ENCODE results near the gene ATG2A. TPM values are rescaled to one million over a fixed set of nuclear protein-coding genes. Genes with fewer than 3 reads are reported as not detected.

ATG2A gene
- total RNA-seq, 4 donors from 2014 or later = 19.9 to 28.7 (median 26.1) TPM

DNA sequence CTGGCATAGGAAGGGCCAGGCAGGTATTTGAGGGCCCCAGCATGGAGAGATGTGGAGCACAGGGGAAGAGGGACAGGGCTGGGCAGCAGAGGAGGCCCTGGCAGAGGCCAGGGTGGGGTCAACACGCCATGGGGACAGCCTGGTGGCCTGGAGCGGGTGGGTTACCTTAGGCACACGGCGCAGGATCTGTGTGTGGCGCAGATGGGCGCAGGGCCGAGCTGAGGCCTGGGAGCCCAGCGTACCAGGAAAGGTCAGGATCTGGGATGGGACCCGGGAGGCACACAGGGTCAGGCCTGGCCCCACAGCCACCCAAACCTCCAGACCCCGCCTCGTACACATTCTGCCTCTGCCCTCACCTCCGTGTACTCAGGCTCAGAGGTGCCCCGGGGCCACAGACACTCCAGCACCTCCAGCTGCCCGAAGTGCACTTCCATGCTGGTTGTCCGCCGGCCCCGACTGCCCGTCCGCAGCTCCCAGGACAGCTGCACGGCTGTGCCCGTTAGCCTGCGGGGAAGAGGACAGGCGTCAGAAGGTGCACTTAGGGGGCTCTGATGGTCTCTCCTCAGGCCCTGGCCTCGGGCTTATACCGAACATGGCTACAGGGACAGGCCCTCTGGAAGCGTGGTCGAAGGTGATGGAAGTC, 6.4 kb downstream of the ATG2A start:
- Histone ChIP-seq H3K9me3 (no peaks in the 10 kb centered on the region), H3K27me3 (no peaks in the 10 kb centered on the region), H3K4me3 (no peak overlapping the region), H3K4me1 (peaks cover 5 to 15% (median 10%) of the 10 kb centered on the region in 4 donors), H3K27ac (replicated peaks in 1 of 4) (no peak overlapping the region), H3K36me3 (peaks cover 72 to 93% (median 89%) of the 10 kb centered on the region in 4 donors)
- WGBS = 88% methylated on average over 21 of the region's 27 CpGs
- TF ChIP-seq POLR2AphosphoS5 (IDR thresholded peaks at IDR 0.05) (no peak), POLR2A (IDR thresholded peaks at IDR 0.05; ENCODE audit: low read depth) (no peak)
- intact Hi-C loops (cut with DNase I) = no loop called here
- no peak for DNase-seq (ENCODE audit: extremely low spot score)

DNA sequence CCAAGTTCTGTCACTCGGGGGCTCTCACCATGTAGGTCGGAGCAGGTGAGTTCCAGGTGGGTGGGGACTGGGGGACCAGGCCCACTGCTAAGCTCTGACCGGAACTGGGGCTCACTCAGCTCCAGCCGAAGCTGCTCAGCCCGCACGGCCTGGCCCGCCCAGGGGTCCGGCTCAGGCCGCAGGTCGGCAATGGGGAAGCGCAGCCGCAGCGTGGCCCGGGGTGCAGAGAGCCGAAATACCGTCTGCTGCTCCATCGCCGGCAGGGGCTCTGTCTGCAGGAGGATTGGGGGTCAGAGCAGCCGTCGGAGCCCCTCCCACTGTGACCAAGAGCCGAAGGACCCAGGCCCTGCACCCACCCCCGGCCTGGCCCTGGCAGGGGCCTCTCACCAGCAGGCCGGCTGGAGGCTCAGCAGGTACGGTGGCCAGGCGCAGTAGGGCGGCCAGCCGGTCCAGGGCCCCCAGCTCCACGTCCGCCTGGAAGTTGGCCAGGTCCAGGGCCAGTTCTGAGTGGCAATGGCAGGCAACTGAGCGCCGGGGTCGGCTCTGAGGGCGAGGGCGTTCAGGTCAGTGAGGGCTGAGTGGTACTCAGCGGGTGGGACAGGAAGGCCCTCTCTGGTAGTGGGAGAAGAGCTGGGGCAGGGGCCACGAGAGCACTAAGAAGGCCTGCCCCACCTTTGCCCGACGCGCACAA, 7.2 kb downstream of the ATG2A start:
- no peak overlapping the region for H3K27ac ChIP-seq (replicated peaks in 1 of 4)
- no peak overlapping the region for H3K4me3 ChIP-seq
- peaks cover 0 to 7% (median 2%) of the 10 kb centered on the region in 4 donors for H3K4me1 ChIP-seq
- no peaks in the 10 kb centered on the region for H3K9me3 ChIP-seq
- no peak for DNase-seq (ENCODE audit: extremely low spot score)
- intact Hi-C loops (cut with DNase I) = no loop called here
- 88% methylated on average over 15 of the region's 39 CpGs for WGBS
- peaks cover 80 to 100% (median 96%) of the 10 kb centered on the region in 4 donors for H3K36me3 ChIP-seq
- H3K27me3 ChIP-seq = no peaks in the 10 kb centered on the region
- TF ChIP-seq POLR2A (IDR thresholded peaks at IDR 0.05; ENCODE audit: low read depth) (no peak), POLR2AphosphoS5 (IDR thresholded peaks at IDR 0.05) (no peak), EP300 (IDR thresholded peaks at IDR 0.05) (no peak)
- TF ChIP-seq, protein P1, sequence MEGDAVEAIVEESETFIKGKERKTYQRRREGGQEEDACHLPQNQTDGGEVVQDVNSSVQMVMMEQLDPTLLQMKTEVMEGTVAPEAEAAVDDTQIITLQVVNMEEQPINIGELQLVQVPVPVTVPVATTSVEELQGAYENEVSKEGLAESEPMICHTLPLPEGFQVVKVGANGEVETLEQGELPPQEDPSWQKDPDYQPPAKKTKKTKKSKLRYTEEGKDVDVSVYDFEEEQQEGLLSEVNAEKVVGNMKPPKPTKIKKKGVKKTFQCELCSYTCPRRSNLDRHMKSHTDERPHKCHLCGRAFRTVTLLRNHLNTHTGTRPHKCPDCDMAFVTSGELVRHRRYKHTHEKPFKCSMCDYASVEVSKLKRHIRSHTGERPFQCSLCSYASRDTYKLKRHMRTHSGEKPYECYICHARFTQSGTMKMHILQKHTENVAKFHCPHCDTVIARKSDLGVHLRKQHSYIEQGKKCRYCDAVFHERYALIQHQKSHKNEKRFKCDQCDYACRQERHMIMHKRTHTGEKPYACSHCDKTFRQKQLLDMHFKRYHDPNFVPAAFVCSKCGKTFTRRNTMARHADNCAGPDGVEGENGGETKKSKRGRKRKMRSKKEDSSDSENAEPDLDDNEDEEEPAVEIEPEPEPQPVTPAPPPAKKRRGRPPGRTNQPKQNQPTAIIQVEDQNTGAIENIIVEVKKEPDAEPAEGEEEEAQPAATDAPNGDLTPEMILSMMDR (IDR thresholded peaks at IDR 0.05) = no peak

DNA sequence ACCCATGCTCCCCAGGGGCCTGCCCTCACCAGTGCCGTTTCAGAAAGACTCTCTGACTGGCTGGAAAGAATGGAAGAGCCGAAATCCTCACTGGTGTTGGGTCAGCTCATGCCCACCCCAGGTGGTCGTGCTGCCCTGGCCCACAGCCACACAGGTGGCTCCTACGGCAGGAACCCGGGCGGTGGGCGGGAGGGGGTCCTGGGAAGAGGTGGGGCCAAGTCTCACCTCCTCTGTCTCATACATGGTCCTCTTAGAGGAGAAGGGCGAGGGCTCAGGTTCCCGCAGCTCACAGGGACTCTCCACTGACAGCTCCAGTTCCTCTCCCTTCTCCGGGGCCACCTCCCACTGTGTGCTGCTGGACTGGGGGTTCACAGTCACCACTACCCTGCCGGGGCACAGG, 8.2 kb downstream of the ATG2A start:
- TF ChIP-seq POLR2A (IDR thresholded peaks at IDR 0.05; ENCODE audit: low read depth) (no peak), POLR2AphosphoS5 (IDR thresholded peaks at IDR 0.05) (no peak), EP300 (IDR thresholded peaks at IDR 0.05) (no peak)
- no peak overlapping the region for H3K27ac ChIP-seq (replicated peaks in 1 of 4)
- intact Hi-C loops (cut with DNase I) = no loop called here
- H3K4me3 ChIP-seq = no peak overlapping the region
- 89% methylated on average over 3 of the region's 11 CpGs for WGBS
- H3K27me3 ChIP-seq = no peaks in the 10 kb centered on the region
- no peak for DNase-seq (ENCODE audit: extremely low spot score)
- H3K9me3 ChIP-seq = no peaks in the 10 kb centered on the region
- no peaks in the 10 kb centered on the region for H3K4me1 ChIP-seq
- H3K36me3 ChIP-seq = peaks cover 80 to 100% (median 97%) of the 10 kb centered on the region in 4 donors

DNA sequence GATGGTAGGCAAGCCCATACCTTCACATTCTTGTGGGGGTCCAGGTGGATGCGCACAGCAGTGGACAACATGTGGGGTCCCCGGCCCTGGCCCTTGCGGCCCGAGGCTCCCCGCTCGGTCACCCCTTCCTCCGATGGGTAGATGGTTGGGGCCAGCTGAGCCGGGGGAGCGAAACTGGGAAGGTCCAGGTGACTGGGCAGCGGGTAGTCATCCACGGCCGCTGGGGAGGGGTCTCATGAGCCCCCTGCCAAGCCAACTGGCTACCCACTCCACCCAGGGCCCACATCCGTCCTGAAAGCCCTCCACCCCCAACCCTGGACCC, 10.7 kb downstream of the ATG2A start:
- H3K27me3 ChIP-seq = no peaks in the 10 kb centered on the region
- no peak for DNase-seq (ENCODE audit: extremely low spot score)
- H3K27ac ChIP-seq (replicated peaks in 1 of 4) = no peak overlapping the region
- peaks cover 78 to 100% (median 97%) of the 10 kb centered on the region in 4 donors for H3K36me3 ChIP-seq
- intact Hi-C loops (cut with DNase I) = no loop called here
- WGBS = 100% methylated on average over 1 of the region's 13 CpGs
- no peak overlapping the region for H3K4me3 ChIP-seq
- no peak for TF ChIP-seq EP300 (IDR thresholded peaks at IDR 0.05)
- no peak for TF ChIP-seq POLR2AphosphoS5 (IDR thresholded peaks at IDR 0.05)
- TF ChIP-seq POLR2A (IDR thresholded peaks at IDR 0.05; ENCODE audit: low read depth) = no peak
- TF ChIP-seq, protein P1 (IDR thresholded peaks at IDR 0.05) = no peak
- no peaks in the 10 kb centered on the region for H3K4me1 ChIP-seq
- H3K9me3 ChIP-seq = no peaks in the 10 kb centered on the region

DNA sequence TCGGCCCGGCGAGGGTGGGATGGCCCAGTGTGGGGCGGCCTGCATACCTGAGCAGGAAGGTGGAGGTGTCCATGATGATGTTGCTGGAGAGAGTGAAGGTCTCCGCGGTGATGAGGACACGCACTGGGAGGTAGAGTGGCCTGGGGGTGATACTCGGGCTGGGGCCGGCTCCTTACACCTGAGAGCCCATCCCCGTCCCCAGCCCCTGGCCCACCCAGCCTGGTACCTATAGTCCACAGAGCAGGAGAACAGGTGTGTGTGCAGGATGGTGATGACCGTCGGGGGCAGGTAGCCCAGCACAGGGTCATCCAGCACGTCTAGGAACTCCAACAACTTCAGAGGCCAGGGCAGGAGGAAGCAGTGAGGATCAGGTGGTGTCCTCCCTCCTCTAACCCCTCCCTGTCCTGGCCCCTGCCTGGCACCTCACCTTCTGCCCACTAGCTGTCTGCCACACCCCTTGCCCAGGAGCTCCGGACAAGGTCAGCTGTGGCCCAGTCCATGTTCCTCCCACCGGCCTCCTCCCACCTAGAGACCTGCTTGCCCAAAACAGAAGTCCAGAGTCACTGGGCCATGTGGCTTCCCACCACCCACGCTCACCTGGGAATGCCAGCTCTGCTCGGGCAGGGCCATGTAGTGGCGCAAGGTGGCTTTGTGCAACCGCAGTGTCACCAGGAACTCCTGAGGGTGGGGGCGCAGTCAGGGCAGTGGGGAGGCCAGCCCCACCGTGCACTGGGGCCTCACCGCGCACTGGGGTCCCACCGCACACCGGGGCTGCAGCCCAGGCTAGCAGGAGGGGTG, 11.3 kb downstream of the ATG2A start:
- no peak for DNase-seq (ENCODE audit: extremely low spot score)
- 89% methylated on average over 16 of the region's 25 CpGs for WGBS
- peaks cover 76 to 100% (median 97%) of the 10 kb centered on the region in 4 donors for H3K36me3 ChIP-seq
- no peaks in the 10 kb centered on the region for H3K4me1 ChIP-seq
- TF ChIP-seq EP300 (IDR thresholded peaks at IDR 0.05) (no peak), POLR2A (IDR thresholded peaks at IDR 0.05; ENCODE audit: low read depth) (no peak), POLR2AphosphoS5 (IDR thresholded peaks at IDR 0.05) (no peak)
- TF ChIP-seq, protein P1 (IDR thresholded peaks at IDR 0.05) = no peak
- H3K27me3 ChIP-seq = no peaks in the 10 kb centered on the region
- intact Hi-C loops (cut with DNase I) = no loop called here
- H3K4me3 ChIP-seq = no peak overlapping the region
- no peak overlapping the region for H3K27ac ChIP-seq (replicated peaks in 1 of 4)
- H3K9me3 ChIP-seq = no peaks in the 10 kb centered on the region

Measured in esophagus muscularis mucosa (tissue), 4 donors.